DMS53 treated with DMSO at 0.1 percent for 48 hours (cell line): ENCODE measurements around the gene AIMP2.
A peak's percentile ranks its signal among the peaks of the same experiment; 100 is the strongest.
"Not testable (repeated sequence)": the region's sequence is repeated elsewhere in the genome, so short reads cannot be mapped to it uniquely, and the experiment has no call there.

Source experiments
- DNase-seq: peaks from one replicate; lab custom pipeline; 2025; ENCODE audit not compliant: unreplicated experiment; lab: John Stamatoyannopoulos, UW

AIMP2 gene

GRCh38 chr7:6008668-6009611 lies at the start of gene AIMP2, which contains the start of gene PMS2:
Gene AIMP2, plus strand, starts transcription at chr7:6009272. Its CDS starts 92 bp downstream, at chr7:6009364.
Gene PMS2, minus strand, starts transcription at chr7:6009049. Its CDS starts 30 bp downstream, at chr7:6009019.
- peak; percentile 99 for DNase-seq

DNA sequence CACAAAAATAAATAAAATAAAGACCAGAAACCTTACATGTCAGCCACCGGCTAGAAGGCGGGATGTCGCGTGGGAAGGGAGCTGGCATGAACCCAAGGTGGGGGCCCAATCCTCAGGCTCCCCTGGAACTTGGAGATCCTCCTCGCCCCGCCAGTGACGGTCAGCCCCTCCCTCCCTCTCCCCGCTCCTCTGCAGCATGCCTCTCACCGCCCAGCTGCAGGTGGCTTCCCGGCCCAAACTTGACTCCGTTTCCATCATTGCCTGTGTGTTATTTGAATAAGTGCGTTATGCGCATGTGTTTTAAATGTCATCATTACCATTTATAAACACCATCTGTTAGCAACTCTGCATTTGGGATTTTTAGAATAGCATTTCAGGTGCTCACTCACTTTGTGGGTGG lies 45.9 kb upstream of the AIMP2 start:
- not testable (repeated sequence) for DNase-seq

DNA sequence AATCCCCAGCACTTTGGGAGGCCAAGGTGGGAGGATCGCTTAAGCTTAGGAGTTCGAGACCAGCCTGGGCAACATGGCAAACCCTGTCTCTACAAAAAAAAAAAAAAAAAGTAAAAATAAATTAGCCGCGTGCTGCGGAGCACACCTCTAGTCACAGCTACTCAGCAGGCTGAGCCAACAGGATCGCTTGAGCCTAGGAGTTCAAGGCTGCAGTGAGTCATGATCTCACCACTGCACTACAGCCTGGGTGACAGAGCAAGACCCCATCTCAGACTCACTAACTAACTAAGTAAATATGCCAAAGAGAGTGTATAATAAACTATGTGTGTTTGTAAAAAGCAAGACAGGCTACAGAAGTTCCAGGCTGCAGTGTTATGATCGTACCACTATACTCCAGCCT lies 45.3 kb upstream of the AIMP2 start:
- DNase-seq: not testable (repeated sequence)

GRCh38 chr7:5970347-5970911 lies 38.6 kb upstream of the AIMP2 start, which contains the start of gene RSPH10B:
Gene RSPH10B, minus strand, starts transcription at chr7:5970689. Its CDS starts 3,573 bp downstream, at chr7:5967116.
- DNase-seq: not testable (repeated sequence)

GRCh38 chr7:5973580-5973979 lies 35.5 kb upstream of the AIMP2 start:
- DNase-seq: not testable (repeated sequence)

GRCh38 chr7:5979680-5980314 lies 29.3 kb upstream of the AIMP2 start:
- DNase-seq: not testable (repeated sequence)

- not testable (repeated sequence) for DNase-seq
Measured at GRCh38 chr7:5987061-5987460, 22.0 kb upstream of the AIMP2 start.

DNA sequence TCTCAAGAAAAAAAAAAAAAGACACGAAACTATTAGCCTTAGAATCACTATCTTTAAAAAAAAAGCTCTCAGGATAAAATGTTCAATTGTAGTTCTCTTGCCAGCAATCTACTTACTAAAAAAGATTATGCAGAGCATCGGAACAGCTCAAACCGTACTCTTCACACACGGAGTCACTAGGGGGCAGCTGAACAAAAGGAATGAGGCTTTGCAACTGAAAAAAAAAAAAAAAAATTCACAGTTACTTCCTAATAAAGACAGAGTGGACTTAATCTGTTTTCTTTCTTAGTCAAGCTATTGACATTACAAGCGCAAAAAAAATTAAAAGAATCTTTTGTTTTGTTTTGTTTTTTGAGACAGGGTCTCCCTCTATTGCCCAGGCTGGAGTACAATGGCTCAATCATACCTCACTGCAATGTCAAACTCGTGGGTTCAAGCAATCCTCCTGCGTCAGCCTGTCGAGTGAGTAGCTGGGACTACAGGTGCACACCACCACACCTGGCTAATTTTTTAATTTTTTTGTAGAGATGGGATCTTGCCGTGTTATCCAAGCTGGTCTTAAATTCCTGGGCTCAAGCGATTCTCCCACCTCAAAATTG lies 11.8 kb upstream of the AIMP2 start:
- DNase-seq: peak; percentile 71

GRCh38 chr7:6007386-6007785 lies 1.7 kb upstream of the AIMP2 start:
- DNase-seq: no peak

DNA sequence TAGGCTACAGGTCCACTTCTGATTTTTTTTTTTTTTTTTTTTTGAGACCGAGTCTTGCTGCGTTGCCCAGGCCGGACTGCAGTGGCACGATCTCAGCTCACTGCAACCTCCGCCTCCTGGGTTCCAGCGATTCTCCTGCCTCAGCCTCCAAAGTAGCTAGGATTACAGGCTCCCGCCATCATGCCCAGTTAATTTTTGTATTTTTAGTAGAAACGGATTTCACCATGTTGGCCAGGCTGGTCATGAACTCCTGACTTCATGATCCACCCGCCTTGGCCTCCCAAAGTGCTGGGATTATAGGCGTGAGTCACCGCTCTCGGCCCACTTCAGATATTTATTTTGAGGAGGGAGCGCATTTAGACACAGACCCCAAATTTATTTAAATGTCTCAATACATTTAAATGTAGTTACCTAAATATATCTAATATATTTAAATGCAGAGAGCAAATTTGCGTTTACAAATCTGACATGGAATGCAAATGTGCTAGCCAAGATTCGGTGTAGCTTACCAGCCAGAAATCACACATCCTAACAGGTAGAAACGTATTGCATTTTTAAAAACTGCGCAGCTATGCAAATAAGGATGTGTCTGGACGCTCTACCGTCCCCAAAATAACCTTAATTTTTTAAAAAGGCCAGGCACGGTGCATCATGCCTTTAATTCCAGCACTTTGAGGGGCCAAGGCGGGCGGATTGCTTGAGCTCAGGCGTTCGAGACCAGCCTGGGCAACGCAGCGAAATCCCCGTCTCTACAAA lies 1.1 kb upstream of the AIMP2 start:
- DNase-seq: not testable (repeated sequence)

GRCh38 chr7:6010370-6010769 lies 1.3 kb downstream of the AIMP2 start:
- not testable (repeated sequence) for DNase-seq

DNA sequence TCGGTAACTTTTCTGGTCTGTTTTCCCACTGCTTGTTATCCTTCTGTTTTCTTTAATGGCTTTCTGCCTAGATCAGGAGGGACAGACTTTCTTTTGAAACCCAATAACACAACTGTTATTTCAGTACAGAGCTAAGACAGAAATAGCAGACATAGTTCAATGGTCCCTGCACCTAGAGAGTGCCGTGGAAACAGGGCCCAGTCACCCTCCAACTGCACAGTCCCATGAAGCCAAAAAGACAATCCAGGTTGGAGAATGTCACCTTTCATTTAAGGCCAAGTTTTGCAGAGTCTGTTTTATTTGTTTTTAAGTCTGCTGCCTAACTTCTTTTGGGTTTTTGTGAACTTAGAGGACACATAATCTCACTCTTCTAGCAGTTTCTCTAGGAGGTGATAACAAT lies 2.5 kb downstream of the AIMP2 start:
- no peak for DNase-seq

DNA sequence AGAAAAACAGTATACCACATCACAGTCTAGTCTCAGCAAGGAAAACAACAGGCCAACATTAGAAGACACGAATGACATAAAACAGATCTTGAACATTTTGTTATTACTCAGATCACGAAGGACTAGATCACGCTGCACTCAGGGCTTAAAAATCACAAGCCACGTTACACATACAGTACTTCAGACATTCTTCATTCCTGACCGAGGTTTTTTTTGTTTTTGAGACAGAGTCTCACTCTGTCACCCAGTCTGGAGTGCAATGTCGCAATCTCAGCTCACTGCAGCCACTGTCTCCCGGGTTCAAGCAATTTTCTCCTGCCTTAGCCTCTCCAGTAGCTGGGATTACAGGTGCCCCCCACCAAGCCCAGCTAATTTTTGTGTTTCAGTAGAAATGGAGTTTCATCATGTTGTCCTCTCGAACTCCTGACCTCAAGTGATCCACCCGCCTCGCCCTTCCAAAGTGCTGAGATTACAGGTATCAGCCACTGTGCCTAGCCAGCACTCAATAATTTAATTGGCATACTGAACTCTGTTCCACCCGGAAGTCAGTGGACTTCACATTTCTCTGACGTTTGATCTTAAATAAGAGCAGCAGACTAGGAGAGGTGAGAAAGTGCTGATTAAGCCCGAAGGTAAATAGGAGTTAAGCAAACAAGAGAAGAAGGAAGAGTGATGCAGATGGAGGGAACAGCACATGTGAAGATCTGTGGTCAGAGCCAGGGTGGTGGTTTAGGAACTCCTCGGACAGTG lies 3.5 kb downstream of the AIMP2 start:
- DNase-seq: peak; percentile 83

- peak; percentile 76 for DNase-seq
Measured at GRCh38 chr7:6015917-6016652, 7.0 kb downstream of the AIMP2 start.

- DNase-seq: no peak
Measured at GRCh38 chr7:6016653-6016966, 7.5 kb downstream of the AIMP2 start.

DNA sequence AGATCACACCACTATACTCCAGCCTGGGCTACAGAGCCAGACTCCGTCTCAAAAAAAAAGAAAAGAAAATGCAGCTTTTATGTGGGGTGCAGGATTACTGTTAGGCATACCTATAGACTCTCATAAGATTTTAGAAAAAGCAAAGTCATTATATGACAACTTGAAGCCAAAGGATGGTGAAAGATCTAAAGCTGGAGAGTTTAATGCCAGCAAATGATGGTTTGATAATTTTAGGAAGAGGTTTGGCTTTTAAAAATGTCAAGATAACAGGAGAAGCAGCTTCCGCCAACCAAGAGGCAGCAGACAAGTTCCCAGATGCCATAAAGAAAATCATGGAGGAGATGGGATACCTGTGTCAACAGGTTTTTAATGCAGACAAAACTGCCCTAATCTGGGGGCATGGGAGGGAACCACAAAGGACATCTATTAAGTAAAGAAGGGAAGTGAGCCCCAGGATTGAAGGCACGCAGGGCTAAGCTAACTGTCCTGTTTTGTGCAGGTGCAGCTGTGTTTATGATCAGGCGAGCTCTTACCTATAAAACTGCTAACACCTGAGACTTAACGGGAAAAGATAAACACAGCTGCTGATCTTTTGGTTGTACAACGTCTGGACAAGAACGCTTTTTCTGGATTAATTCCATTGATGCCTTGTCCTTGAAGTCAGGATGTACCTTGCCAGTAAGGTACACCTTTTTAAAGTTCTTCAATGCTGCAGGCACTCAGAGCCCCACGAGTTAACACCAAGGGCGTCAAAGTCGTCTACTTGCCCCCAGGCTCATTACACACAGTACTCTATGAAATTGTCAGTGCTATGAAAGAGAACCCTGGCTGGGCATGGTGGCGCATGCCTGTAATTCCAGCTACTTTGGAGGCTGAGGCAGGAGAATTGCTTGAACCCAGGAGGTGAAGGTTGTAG lies 11.6 kb downstream of the AIMP2 start:
- peak; percentile 96 for DNase-seq

- DNase-seq: no peak
Measured at GRCh38 chr7:6022707-6023106, 13.6 kb downstream of the AIMP2 start.

GRCh38 chr7:6023974-6024435 lies 14.9 kb downstream of the AIMP2 start:
- DNase-seq: no peak
